Left lung (tissue), 10 donors: Measurements from ENCODE around the gene STAC2. TPM values are rescaled to one million over a fixed set of nuclear protein-coding genes. Genes with fewer than 3 reads are reported as not detected.
A peak's percentile ranks its signal among the peaks of the same experiment; 100 is the strongest.

Experiments
- ATAC-seq: fragments of 200-7000 bp; cut with Tn5 transposase; one replicate; pipeline ENCODE4 v1.9.1; 2020; ENCODE audit warnings: moderate library complexity
- DNase-seq, 4 donors: peaks; one replicate each; pipeline ENCODE4 v3.0.0-alpha.2; 2013 to 2020
- H3K27ac ChIP-seq, 2 donors: fragments of 200-600 bp; sonication (generic) in 1 of 2; one replicate each; pipeline versions ENCODE4 v1.5.0 to v1.8.0; 2020 to 2021
- H3K27me3 ChIP-seq, 2 donors: fragments of 200-600 bp; sonication (generic) in 1 of 2; one replicate each; pipeline versions ENCODE4 v1.5.0 to v1.8.0; 2020 to 2021
- H3K36me3 ChIP-seq, 2 donors: fragments of 200-600 bp; sonication (generic) in 1 of 2; one replicate each; pipeline versions ENCODE4 v1.5.0 to v1.8.0; 2020 to 2021
- H3K4me1 ChIP-seq, 2 donors: fragments of 200-600 bp; one replicate each; pipeline ENCODE4 v1.8.0; 2021
- H3K4me3 ChIP-seq, 2 donors: fragments of 200-600 bp; sonication (generic) in 1 of 2; one replicate each; pipeline versions ENCODE4 v1.5.0 to v1.8.0; 2020 to 2021; ENCODE audit warnings: mild to moderate bottlenecking in 1 of 2
- H3K9me3 ChIP-seq, 2 donors: fragments of 200-600 bp; sonication (generic) in 1 of 2; one replicate each; pipeline versions ENCODE4 v1.5.0 to v1.8.0; 2020 to 2021
- intact Hi-C, 2 donors: fragments of 100-400 bp; cut with DNase I; formaldehyde crosslinking; loops; one replicate each; pipeline versions ENCODE4 v1.11.2 to v1.14.2; 2022
- polyA plus RNA-seq, 6 donors: library from polyadenylated mRNA; unstranded; fragments of 120-200 nt; gene quantifications; one replicate each; pipeline ENCODE4 v1.2.1, GENCODE V29; 2013; ENCODE audit not compliant: insufficient read length in 6 of 6
- total RNA-seq, 2 donors: library from RNA; stranded (reverse); fragmentation: NEBNext Ultra II Directional; extraction: Animal tissue kit (Norgen Biotek cat#: 25700); gene quantifications; one replicate each; pipeline ENCODE4 v1.2.1, GENCODE V29; 2021
- TF ChIP-seq, protein P1 (sequence below), 2 donors: fragments of 200-600 bp; sonication (generic) in 1 of 2; IDR thresholded peaks; one replicate each; pipeline versions ENCODE4 v1.5.0 to v1.8.0; 2021; ENCODE audit warnings: antibody characterized with exemption in 2 of 2
- donor health status: DM: no; HTN: yes; CAD: no.
- donor health status: DM: no; HTN: no; CAD: no.

STAC2 gene
- total and polyA plus RNA-seq, 8 donors, result 0.14 to 0.55 (median 0.23) TPM

DNA sequence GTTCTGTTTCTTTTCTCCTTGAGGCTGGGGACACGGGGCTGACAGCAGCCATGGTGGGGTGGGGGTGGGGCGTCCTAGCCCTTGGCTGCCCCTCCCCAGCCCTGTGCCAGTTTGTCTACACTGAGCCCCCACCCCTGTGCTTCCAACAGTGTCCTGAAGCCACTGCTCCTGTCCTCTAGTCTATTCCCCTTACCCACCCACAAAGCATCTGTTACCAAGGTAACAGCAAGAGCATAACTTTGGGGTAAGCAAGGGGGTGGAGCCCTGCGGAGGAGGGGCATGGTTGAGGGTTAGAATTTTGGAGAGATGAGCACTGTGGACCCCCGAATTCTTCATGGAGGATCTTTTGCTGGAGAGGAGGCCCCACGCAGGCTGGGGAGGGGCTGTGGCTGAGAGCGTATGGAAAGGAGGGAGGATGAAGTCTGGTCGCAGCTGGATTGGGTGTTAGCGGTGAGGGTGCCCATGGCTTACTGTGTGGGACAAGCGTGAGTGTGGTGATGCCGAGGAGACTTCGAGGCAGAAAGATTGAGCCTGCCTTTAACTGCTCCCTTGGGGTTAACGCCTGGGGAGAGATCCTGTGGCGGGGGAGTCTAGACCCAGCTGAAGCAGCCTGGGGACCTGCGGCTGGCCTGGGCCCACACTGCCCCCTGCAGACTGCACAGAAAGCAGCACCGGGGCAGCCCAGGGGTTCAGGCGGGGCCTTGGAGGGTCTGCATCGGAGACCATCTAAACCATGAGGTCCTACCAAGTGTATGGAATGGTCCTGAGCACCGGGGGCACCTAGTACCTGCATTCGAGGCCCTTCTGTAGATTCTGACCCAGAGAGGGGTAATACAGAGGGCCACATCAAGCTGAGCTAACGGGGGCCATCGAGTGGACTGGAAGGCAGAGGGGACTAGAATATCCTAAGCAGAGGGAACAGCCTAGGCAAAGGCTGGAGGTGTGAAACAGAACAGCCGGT lies 6.1 kb upstream of the STAC2 start:
- Histone ChIP-seq H3K36me3 (no peaks in the 10 kb centered on the region), H3K27ac (no peak overlapping the region), H3K9me3 (no peaks in the 10 kb centered on the region), H3K27me3 (peaks cover 0 to 73% of the 10 kb centered on the region in 2 donors), H3K4me1 (peaks cover 5 to 13% of the 10 kb centered on the region in 2 donors), H3K4me3 (no peak overlapping the region)
- peak; percentile 92 for ATAC-seq
- DNase-seq, result peak in 1 of 4 donors; percentile 54
- intact Hi-C loops, result no loop called here
- TF ChIP-seq, protein P1, sequence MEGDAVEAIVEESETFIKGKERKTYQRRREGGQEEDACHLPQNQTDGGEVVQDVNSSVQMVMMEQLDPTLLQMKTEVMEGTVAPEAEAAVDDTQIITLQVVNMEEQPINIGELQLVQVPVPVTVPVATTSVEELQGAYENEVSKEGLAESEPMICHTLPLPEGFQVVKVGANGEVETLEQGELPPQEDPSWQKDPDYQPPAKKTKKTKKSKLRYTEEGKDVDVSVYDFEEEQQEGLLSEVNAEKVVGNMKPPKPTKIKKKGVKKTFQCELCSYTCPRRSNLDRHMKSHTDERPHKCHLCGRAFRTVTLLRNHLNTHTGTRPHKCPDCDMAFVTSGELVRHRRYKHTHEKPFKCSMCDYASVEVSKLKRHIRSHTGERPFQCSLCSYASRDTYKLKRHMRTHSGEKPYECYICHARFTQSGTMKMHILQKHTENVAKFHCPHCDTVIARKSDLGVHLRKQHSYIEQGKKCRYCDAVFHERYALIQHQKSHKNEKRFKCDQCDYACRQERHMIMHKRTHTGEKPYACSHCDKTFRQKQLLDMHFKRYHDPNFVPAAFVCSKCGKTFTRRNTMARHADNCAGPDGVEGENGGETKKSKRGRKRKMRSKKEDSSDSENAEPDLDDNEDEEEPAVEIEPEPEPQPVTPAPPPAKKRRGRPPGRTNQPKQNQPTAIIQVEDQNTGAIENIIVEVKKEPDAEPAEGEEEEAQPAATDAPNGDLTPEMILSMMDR (IDR thresholded peaks at IDR 0.05), result peak; percentile 63 to 75

DNA sequence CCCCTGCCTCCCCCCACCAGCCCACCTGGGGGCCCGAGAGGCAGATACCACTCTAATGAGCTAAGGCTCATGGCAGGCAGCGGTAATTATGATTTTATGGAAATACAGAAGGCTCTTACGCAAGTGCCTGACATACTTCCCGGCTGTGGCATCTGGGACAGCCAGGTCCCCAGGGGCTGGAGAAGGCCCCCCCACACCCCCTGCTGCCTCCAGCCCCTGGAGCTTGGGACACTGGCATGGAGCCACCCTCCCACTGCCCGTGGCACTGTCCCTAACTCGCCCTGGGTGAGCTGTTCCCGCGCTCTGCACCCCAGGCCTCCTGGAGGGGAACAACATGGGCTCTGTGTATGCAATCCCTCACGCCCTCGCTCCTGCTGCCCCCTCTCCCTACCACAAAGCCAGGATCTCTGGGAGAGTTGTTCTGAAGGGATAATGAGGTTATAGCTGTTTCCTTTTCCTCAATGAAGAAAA lies 5.4 kb upstream of the STAC2 start:
- TF ChIP-seq, protein P1 (IDR thresholded peaks at IDR 0.05), result no peak
- DNase-seq (peak in 1 of 4 donors; percentile 46), ATAC-seq (no peak)
- Histone ChIP-seq H3K9me3 (no peaks in the 10 kb centered on the region), H3K4me3 (no peak overlapping the region), H3K27ac (no peak overlapping the region), H3K4me1 (peaks cover 8 to 13% of the 10 kb centered on the region in 2 donors), H3K36me3 (no peaks in the 10 kb centered on the region), H3K27me3 (peaks cover 6 to 81% of the 10 kb centered on the region in 2 donors)
- intact Hi-C loops, result no loop called here

DNA sequence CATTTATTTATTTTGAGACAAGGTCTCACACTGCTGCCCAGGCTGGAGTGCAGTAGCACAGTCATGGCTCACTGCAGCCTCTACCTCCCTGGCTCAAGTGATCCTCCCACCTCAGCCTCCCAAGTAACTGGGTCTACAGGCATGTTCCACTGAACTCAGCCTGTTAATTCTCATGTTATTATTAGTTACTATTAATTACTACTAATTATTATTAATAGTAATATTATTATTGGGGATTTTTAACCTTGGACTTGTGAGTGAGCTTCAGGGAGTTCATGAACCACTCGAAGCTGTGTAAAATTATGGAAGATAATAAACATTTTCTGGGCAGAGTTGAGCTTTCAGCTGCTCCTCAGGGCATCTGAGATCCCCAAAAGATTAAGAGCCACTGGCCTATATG lies 4.6 kb upstream of the STAC2 start:
- intact Hi-C loops, result no loop called here

DNA sequence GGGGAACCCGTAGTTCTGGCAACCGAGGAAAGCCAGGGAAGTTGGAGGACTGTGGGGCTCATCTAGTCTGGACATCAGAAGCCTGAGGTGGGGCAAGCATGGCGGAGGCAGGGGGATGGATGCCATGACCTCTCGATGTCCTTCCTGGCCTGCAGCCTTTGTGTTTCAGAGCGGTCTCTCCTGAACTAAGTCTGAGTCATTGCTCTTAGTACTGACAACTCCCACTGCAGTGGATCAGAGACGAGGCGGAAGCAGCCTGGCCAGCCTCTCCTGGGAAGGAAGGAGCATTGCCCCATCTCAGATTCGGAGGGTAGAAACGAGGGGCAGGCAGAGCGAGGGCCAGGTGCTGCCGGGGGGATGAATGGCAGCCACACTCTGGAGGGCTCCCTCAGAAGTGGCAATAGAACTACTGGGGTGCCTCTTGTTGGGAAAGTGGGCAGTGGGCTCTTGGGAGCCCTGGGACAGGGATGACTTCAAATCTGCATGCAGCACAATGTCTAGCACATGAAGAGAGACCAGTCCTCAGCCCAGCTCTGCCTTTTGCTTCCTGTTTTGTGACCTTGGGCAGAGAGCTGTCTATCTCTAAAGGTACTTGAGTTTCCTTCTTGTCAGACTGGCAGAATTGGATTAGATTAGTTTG lies 3.6 kb upstream of the STAC2 start:
- peaks cover 24 to 89% of the 10 kb centered on the region in 2 donors for H3K27me3 ChIP-seq
- no peaks in the 10 kb centered on the region for H3K36me3 ChIP-seq
- intact Hi-C loops, result no loop called here
- TF ChIP-seq, protein P1 (IDR thresholded peaks at IDR 0.05), result no peak
- H3K4me3 ChIP-seq, result no peak overlapping the region
- H3K27ac ChIP-seq, result no peak overlapping the region
- no peak for DNase-seq
- no peak for ATAC-seq
- H3K4me1 ChIP-seq, result peaks cover 25% of the 10 kb centered on the region in 2 donors
- no peaks in the 10 kb centered on the region for H3K9me3 ChIP-seq

More for the DNA sequence above, 4.6 kb upstream of the STAC2 start:
- H3K9me3 ChIP-seq, result no peaks in the 10 kb centered on the region
- peaks cover 14 to 85% of the 10 kb centered on the region in 2 donors for H3K27me3 ChIP-seq
- H3K4me1 ChIP-seq, result peaks cover 16 to 18% of the 10 kb centered on the region in 2 donors
- H3K4me3 ChIP-seq, result no peak overlapping the region
- TF ChIP-seq, protein P1 (IDR thresholded peaks at IDR 0.05), result no peak
- ATAC-seq, result no peak
- H3K27ac ChIP-seq, result no peak overlapping the region
- H3K36me3 ChIP-seq, result no peaks in the 10 kb centered on the region
- DNase-seq, result no peak
